NCI-H1930 (cell line): Measurements from ENCODE around the gene FGG.
A peak's percentile ranks its signal among the peaks of the same experiment; 100 is the strongest.

Source experiments
- DNase-seq, 2 experiments: peaks; one replicate each; lab custom pipeline; 2025; lab: John Stamatoyannopoulos, UW

Gene FGG

GRCh38 chr4:154585369-154586018, 27.0 kb downstream of the FGG start:
- no peak for DNase-seq

- no peak for DNase-seq
These were observed 28.2 kb downstream of the FGG start for GRCh38 chr4:154584259-154584658.

GRCh38 chr4:154583677-154584076, 28.8 kb downstream of the FGG start:
- no peak for DNase-seq

- no peak for DNase-seq
These were observed 29.2 kb downstream of the FGG start for GRCh38 chr4:154583230-154583629.

GRCh38 chr4:154582723-154583122, 29.7 kb downstream of the FGG start:
- DNase-seq: no peak

- no peak for DNase-seq
These were observed 32.5 kb downstream of the FGG start for GRCh38 chr4:154579927-154580326.

- DNase-seq: no peak
These were observed 33.5 kb downstream of the FGG start for GRCh38 chr4:154578919-154579318.

- no peak for DNase-seq
These were observed 35.1 kb downstream of the FGG start for GRCh38 chr4:154577324-154577723.

- no peak for DNase-seq
These were observed 38.1 kb downstream of the FGG start for GRCh38 chr4:154574311-154574710.

- DNase-seq: no peak
These were observed 39.1 kb downstream of the FGG start for GRCh38 chr4:154573190-154573870.

GRCh38 chr4:154569584-154569983, 42.9 kb downstream of the FGG start:
- no peak for DNase-seq

GRCh38 chr4:154569028-154569427, 43.4 kb downstream of the FGG start:
- no peak for DNase-seq

- no peak for DNase-seq
These were observed 45.7 kb downstream of the FGG start for GRCh38 chr4:154566639-154567204.

- no peak for DNase-seq
These were observed 46.8 kb downstream of the FGG start for GRCh38 chr4:154565704-154566103.

GRCh38 chr4:154564311-154564710, 48.1 kb downstream of the FGG start:
- no peak for DNase-seq

GRCh38 chr4:154562697-154563254, 49.7 kb downstream of the FGG start, which contains the start of gene FGB:
FGB (plus strand) TSS chr4:154563011; CDS start chr4:154563019, 8 bp downstream.
- DNase-seq: no peak

GRCh38 chr4:154560824-154561231, 51.6 kb downstream of the FGG start:
- DNase-seq: no peak

- no peak for DNase-seq
These were observed 52.0 kb downstream of the FGG start for GRCh38 chr4:154560419-154560801.

- DNase-seq: peak in 1 of 2 experiments; percentile 21
These were observed 52.7 kb downstream of the FGG start for GRCh38 chr4:154559494-154560418.

GRCh38 chr4:154559141-154559493, 53.3 kb downstream of the FGG start:
- DNase-seq: no peak
